Activated T-cell treated with anti-CD3 and anti-CD28 coated beads, Interleukin-2, amount 50 U/mL, for 4 hours (primary cell): ENCODE results near the gene PXDN. TPM values are rescaled to one million over a fixed set of nuclear protein-coding genes. Genes with fewer than 3 reads are reported as not detected.

Experiments used
- ATAC-seq, 2 donors: fragments of 200-7000 bp; cut with Tn5 transposase; one replicate each; pipeline ENCODE4 v1.10.0; 2021
- DNase-seq: peaks from one replicate; pipeline ENCODE4 v3.0.0-alpha.2; 2020
- H3K27me3 Mint-ChIP-seq: one replicate; pipeline ENCODE4 v1.8.0; 2021; ENCODE audit warnings: low read depth, mixed read lengths
- H3K36me3 Mint-ChIP-seq: one replicate; pipeline ENCODE4 v1.8.0; 2022; ENCODE audit warnings: mixed read lengths; ENCODE audit not compliant: insufficient read depth
- H3K4me1 Mint-ChIP-seq: one replicate; pipeline ENCODE4 v1.8.0; 2021; ENCODE audit warnings: low read depth, mixed read lengths
- H3K4me3 Mint-ChIP-seq: one replicate; pipeline ENCODE4 v1.8.0; 2021; ENCODE audit warnings: mild to moderate bottlenecking, moderate library complexity, mixed read lengths
- H3K9me3 Mint-ChIP-seq: one replicate; pipeline ENCODE4 v1.8.0; 2021; ENCODE audit warnings: mixed read lengths
- total RNA-seq, 3 donors: library from RNA; stranded (reverse); gene quantifications; one replicate each; pipeline ENCODE4 v1.2.1, GENCODE V29; 2021

Gene PXDN
- total RNA-seq, 3 donors from 2014 or later: 0.76 to 1.2 (median 1.2) TPM

- no peak for ATAC-seq
- H3K9me3 Mint-ChIP-seq: peaks cover 3% of the 10 kb centered on the region
These were observed 125.9 kb downstream of the PXDN start for GRCh38 chr2:1618191-1618961.

GRCh38 chr2:1617425-1618021 lies 126.8 kb downstream of the PXDN start:
- Mint-ChIP-seq H3K9me3 (no peaks in the 10 kb centered on the region), H3K4me1 (no peaks in the 10 kb centered on the region), H3K4me3 (no peak overlapping the region), H3K27me3 (peaks cover 2% of the 10 kb centered on the region), H3K36me3 (no peaks in the 10 kb centered on the region)
- DNase-seq (no peak), ATAC-seq (no peak)

More at GRCh38 chr2:1618191-1618961, 125.9 kb downstream of the PXDN start:
- no peak for DNase-seq
- Mint-ChIP-seq H3K27me3 (peaks cover 2% of the 10 kb centered on the region), H3K4me1 (no peaks in the 10 kb centered on the region), H3K36me3 (no peaks in the 10 kb centered on the region), H3K4me3 (no peak overlapping the region)

GRCh38 chr2:1614564-1614963 lies 129.8 kb downstream of the PXDN start:
- DNase-seq: no peak
- H3K27me3 Mint-ChIP-seq: peaks cover 4% of the 10 kb centered on the region
- H3K36me3 Mint-ChIP-seq: no peaks in the 10 kb centered on the region
- no peak for ATAC-seq
- H3K4me3 Mint-ChIP-seq: no peak overlapping the region
- no peaks in the 10 kb centered on the region for H3K9me3 Mint-ChIP-seq
- H3K4me1 Mint-ChIP-seq: no peaks in the 10 kb centered on the region

- no peak overlapping the region for H3K4me3 Mint-ChIP-seq
These were observed 130.5 kb downstream of the PXDN start for GRCh38 chr2:1613731-1614354.

GRCh38 chr2:1613078-1613445 lies 131.3 kb downstream of the PXDN start:
- H3K4me3 Mint-ChIP-seq: no peak overlapping the region
- H3K27me3 Mint-ChIP-seq: peaks cover 4% of the 10 kb centered on the region
- H3K4me1 Mint-ChIP-seq: no peaks in the 10 kb centered on the region
- no peaks in the 10 kb centered on the region for H3K36me3 Mint-ChIP-seq
- H3K9me3 Mint-ChIP-seq: no peaks in the 10 kb centered on the region
- ATAC-seq: no peak
- no peak for DNase-seq

More at GRCh38 chr2:1613731-1614354, 130.5 kb downstream of the PXDN start:
- Mint-ChIP-seq H3K36me3 (no peaks in the 10 kb centered on the region), H3K9me3 (no peaks in the 10 kb centered on the region), H3K4me1 (no peaks in the 10 kb centered on the region), H3K27me3 (peaks cover 4% of the 10 kb centered on the region)
- no peak for DNase-seq
- no peak for ATAC-seq

- DNase-seq (no peak), ATAC-seq (no peak)
- Mint-ChIP-seq H3K4me3 (no peak overlapping the region), H3K9me3 (no peaks in the 10 kb centered on the region), H3K36me3 (no peaks in the 10 kb centered on the region), H3K4me1 (no peaks in the 10 kb centered on the region), H3K27me3 (peaks cover 4% of the 10 kb centered on the region)
These were observed 131.8 kb downstream of the PXDN start for GRCh38 chr2:1612391-1613077.

GRCh38 chr2:1611886-1612285 lies 132.4 kb downstream of the PXDN start:
- DNase-seq: no peak

GRCh38 chr2:1610096-1610485 lies 134.2 kb downstream of the PXDN start:
- H3K27me3 Mint-ChIP-seq: peaks cover 4% of the 10 kb centered on the region
- no peaks in the 10 kb centered on the region for H3K4me1 Mint-ChIP-seq
- ATAC-seq (no peak), DNase-seq (no peak)
- no peak overlapping the region for H3K4me3 Mint-ChIP-seq
- H3K9me3 Mint-ChIP-seq: no peaks in the 10 kb centered on the region
- H3K36me3 Mint-ChIP-seq: no peaks in the 10 kb centered on the region

More at GRCh38 chr2:1611886-1612285, 132.4 kb downstream of the PXDN start:
- no peak overlapping the region for H3K4me3 Mint-ChIP-seq
- no peaks in the 10 kb centered on the region for H3K4me1 Mint-ChIP-seq
- H3K36me3 Mint-ChIP-seq: no peaks in the 10 kb centered on the region
- H3K9me3 Mint-ChIP-seq: no peaks in the 10 kb centered on the region
- peaks cover 4% of the 10 kb centered on the region for H3K27me3 Mint-ChIP-seq
- no peak for ATAC-seq

GRCh38 chr2:1609485-1610095 lies 134.7 kb downstream of the PXDN start:
- ATAC-seq (no peak), DNase-seq (no peak)
- H3K4me3 Mint-ChIP-seq: no peak overlapping the region
- no peaks in the 10 kb centered on the region for H3K36me3 Mint-ChIP-seq
- H3K27me3 Mint-ChIP-seq: peaks cover 4% of the 10 kb centered on the region
- no peaks in the 10 kb centered on the region for H3K4me1 Mint-ChIP-seq
- H3K9me3 Mint-ChIP-seq: no peaks in the 10 kb centered on the region

- H3K27me3 Mint-ChIP-seq: peaks cover 2% of the 10 kb centered on the region
These were observed 135.3 kb downstream of the PXDN start for GRCh38 chr2:1609040-1609439.

GRCh38 chr2:1607971-1608688 lies 136.2 kb downstream of the PXDN start:
- Mint-ChIP-seq H3K4me3 (no peak overlapping the region), H3K27me3 (peaks cover 2% of the 10 kb centered on the region), H3K4me1 (no peaks in the 10 kb centered on the region), H3K9me3 (no peaks in the 10 kb centered on the region), H3K36me3 (no peaks in the 10 kb centered on the region)
- no peak for ATAC-seq
- no peak for DNase-seq

More at GRCh38 chr2:1609040-1609439, 135.3 kb downstream of the PXDN start:
- DNase-seq (no peak), ATAC-seq (no peak)
- Mint-ChIP-seq H3K4me3 (no peak overlapping the region), H3K4me1 (no peaks in the 10 kb centered on the region), H3K9me3 (no peaks in the 10 kb centered on the region), H3K36me3 (no peaks in the 10 kb centered on the region)

GRCh38 chr2:1607236-1607920 lies 136.9 kb downstream of the PXDN start:
- no peaks in the 10 kb centered on the region for H3K9me3 Mint-ChIP-seq
- ATAC-seq (no peak), DNase-seq (no peak)

More at GRCh38 chr2:1607236-1607920, 136.9 kb downstream of the PXDN start:
- Mint-ChIP-seq H3K27me3 (peaks cover under 1% of the 10 kb centered on the region), H3K36me3 (no peaks in the 10 kb centered on the region), H3K4me1 (no peaks in the 10 kb centered on the region), H3K4me3 (no peak overlapping the region)
